HUES6 (cell line): ENCODE results near the gene PMEL.
A peak's percentile ranks its signal among the peaks of the same experiment; 100 is the strongest.
"Not testable (repeated sequence)": the region's sequence is repeated elsewhere in the genome, so short reads cannot be mapped to it uniquely, and the experiment has no call there.

Source experiments
- H3K27ac ChIP-seq: 2 replicates; pipeline ENCODE4 v1.7.0; 2013; ENCODE audit warnings: low read depth, mild to moderate bottlenecking, low read length, inconsistent platforms
- H3K27me3 ChIP-seq: 2 replicates; pipeline ENCODE4 v1.6.1; 2013; ENCODE audit warnings: low read length; ENCODE audit not compliant: control insufficient read depth, insufficient read depth
- H3K36me3 ChIP-seq: 2 replicates; pipeline ENCODE4 v1.6.1; 2013; ENCODE audit warnings: low read length; ENCODE audit not compliant: control insufficient read depth, insufficient read depth
- H3K4me1 ChIP-seq: 2 replicates; pipeline ENCODE4 v1.6.1; 2013; ENCODE audit warnings: low read length; ENCODE audit not compliant: control insufficient read depth, insufficient read depth
- H3K4me3 ChIP-seq: 2 replicates; pipeline ENCODE4 v1.5.1; 2013; ENCODE audit warnings: low read depth, low read length
- H3K9ac ChIP-seq: one replicate; pipeline ENCODE4 v1.6.1; 2013; ENCODE audit warnings: mild to moderate bottlenecking, low read length
- H3K9me3 ChIP-seq: 2 replicates; pipeline ENCODE4 v1.6.1; 2013; ENCODE audit warnings: low read depth, low read length; ENCODE audit not compliant: control insufficient read depth, insufficient read depth

Gene PMEL

DNA sequence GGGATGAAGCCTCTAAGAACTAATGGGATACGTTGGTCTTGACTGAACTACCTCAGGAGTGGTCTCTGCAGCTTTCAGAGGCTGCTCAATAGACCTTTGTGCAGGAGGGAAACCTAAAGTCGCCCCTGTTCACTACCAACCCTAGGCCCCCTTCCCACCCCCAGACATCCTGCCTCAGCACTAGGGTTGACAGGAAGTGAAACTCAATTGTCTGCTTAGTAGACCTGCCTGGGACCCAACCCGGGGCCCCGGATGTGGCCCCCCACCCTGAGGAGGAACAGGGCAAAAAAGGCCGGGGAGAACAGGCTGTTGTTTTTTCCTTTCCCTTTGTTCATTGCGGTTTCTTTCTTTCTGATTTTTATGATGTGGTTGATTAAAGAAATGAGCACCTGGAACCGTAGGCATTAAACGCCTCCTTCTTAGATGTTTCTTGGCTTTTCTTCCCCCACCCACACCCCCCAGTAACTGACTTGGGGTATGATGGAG is 36.5 kb downstream of the PMEL start:
- peaks cover 9% of the 10 kb centered on the region for H3K36me3 ChIP-seq
- H3K27ac ChIP-seq: no peak overlapping the region
- no peak overlapping the region for H3K9ac ChIP-seq
- H3K4me1 ChIP-seq: peaks cover 26% of the 10 kb centered on the region
- H3K4me3 ChIP-seq: no peak overlapping the region
- H3K9me3 ChIP-seq: no peaks in the 10 kb centered on the region
- peaks cover 25% of the 10 kb centered on the region for H3K27me3 ChIP-seq

GRCh38 chr12:55927588-55928502 is 38.0 kb downstream of the PMEL start, which contains the start of gene PYM1:
TSS of gene PYM1 (minus strand) at chr12:55927894. CDS start at chr12:55927761, 133 bp downstream.
- peaks cover 22% of the 10 kb centered on the region for H3K4me1 ChIP-seq
- peaks cover 14% of the 10 kb centered on the region for H3K36me3 ChIP-seq
- no peaks in the 10 kb centered on the region for H3K9me3 ChIP-seq
- peaks cover 13% of the 10 kb centered on the region for H3K27me3 ChIP-seq
- H3K4me3 ChIP-seq: peak within 1 kb of the TSS; percentile 99
- H3K27ac ChIP-seq: peak within 1 kb of the TSS; percentile 93
- peak within 1 kb of the TSS; percentile 96 for H3K9ac ChIP-seq

GRCh38 chr12:55926738-55927587 is 38.9 kb downstream of the PMEL start:
- H3K36me3 ChIP-seq: peaks cover 21% of the 10 kb centered on the region
- peak overlapping the region; percentile 93 for H3K27ac ChIP-seq
- H3K4me3 ChIP-seq: peak overlapping the region; percentile 99
- no peaks in the 10 kb centered on the region for H3K9me3 ChIP-seq
- H3K27me3 ChIP-seq: peaks cover 5% of the 10 kb centered on the region; the same call in 1 of the 2 replicates
- H3K4me1 ChIP-seq: peaks cover 16% of the 10 kb centered on the region
- H3K9ac ChIP-seq: peak overlapping the region; percentile 96

- Histone ChIP-seq H3K36me3 (peaks cover 24% of the 10 kb centered on the region), H3K9me3 (no peaks in the 10 kb centered on the region), H3K4me3 (peak overlapping the region; percentile 99), H3K27me3 (0 out of 2 replicates have a peak, but pooled peaks cover under 1% of the 10 kb centered on the region), H3K27ac (peak overlapping the region; percentile 93), H3K9ac (peak overlapping the region; percentile 96), H3K4me1 (peaks cover 11% of the 10 kb centered on the region)
These were observed 39.7 kb downstream of the PMEL start for GRCh38 chr12:55925870-55926737.

GRCh38 chr12:55925371-55925770 is 40.5 kb downstream of the PMEL start:
- H3K36me3 ChIP-seq: peaks cover 29% of the 10 kb centered on the region
- peaks cover 8% of the 10 kb centered on the region; the same call in 1 of the 2 replicates for H3K4me1 ChIP-seq
- no peak overlapping the region for H3K27ac ChIP-seq
- H3K9me3 ChIP-seq: no peaks in the 10 kb centered on the region
- H3K27me3 ChIP-seq: no peaks in the 10 kb centered on the region
- H3K9ac ChIP-seq: no peak overlapping the region
- H3K4me3 ChIP-seq: peak overlapping the region; percentile 99; the same call in 1 of the 2 replicates

GRCh38 chr12:55923648-55924047 is 42.2 kb downstream of the PMEL start:
- H3K27me3 ChIP-seq, H3K4me3 ChIP-seq, H3K9ac ChIP-seq, H3K4me1 ChIP-seq, H3K27ac ChIP-seq, H3K9me3 ChIP-seq: not testable (repeated sequence)
- peaks cover 29% of the 10 kb centered on the region for H3K36me3 ChIP-seq

DNA sequence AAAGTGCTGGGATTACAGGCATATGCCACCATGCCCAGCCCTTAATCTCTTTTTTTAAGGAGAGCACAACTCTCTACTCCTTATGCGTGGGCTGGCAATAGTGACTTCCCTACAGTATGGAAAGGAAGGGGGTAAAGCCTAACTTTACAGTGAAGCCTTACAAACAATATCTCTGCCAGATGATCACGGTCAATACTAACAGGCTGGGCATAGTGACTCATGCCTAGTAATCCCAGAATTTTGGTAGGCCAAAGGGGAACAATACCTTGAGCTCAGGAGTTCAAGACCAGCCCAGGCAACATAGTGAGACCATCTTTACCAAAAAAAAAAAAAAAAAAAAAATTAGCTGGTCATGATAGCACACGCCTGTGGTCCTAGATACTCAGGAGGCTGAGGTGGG is 43.7 kb downstream of the PMEL start:
- Histone ChIP-seq H3K9ac (no peak overlapping the region), H3K4me1 (peaks cover 6% of the 10 kb centered on the region; the same call in 1 of the 2 replicates), H3K27ac (no peak overlapping the region), H3K4me3 (no peak overlapping the region), H3K27me3 (no peaks in the 10 kb centered on the region), H3K36me3 (peaks cover 31% of the 10 kb centered on the region), H3K9me3 (no peaks in the 10 kb centered on the region)

GRCh38 chr12:55919032-55919431 is 46.8 kb downstream of the PMEL start:
- H3K4me1 ChIP-seq, H3K27ac ChIP-seq, H3K9ac ChIP-seq, H3K9me3 ChIP-seq, H3K27me3 ChIP-seq, H3K4me3 ChIP-seq: not testable (repeated sequence)
- peaks cover 37% of the 10 kb centered on the region for H3K36me3 ChIP-seq

DNA sequence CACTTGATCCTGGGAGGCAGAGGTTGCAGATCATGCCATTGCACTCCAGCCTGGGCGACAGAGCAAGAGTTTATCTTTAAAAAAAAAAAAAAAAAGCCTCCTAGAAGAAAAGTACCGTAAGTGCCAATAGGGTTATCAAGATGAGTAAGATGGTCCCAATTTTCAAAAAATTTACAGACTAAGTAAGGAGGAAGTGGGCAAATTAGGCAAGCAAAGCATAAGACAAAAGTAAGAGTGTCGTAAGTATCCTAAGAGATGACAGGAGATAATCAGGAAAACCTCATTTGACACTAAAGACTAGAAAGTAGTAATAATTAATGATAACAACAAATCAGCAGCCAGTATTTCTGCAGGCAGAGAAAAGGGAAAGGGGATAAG is 50.4 kb downstream of the PMEL start:
- H3K4me3 ChIP-seq: no peak overlapping the region
- H3K27me3 ChIP-seq: no peaks in the 10 kb centered on the region
- no peak overlapping the region for H3K9ac ChIP-seq
- no peaks in the 10 kb centered on the region for H3K9me3 ChIP-seq
- H3K36me3 ChIP-seq: peaks cover 32% of the 10 kb centered on the region
- no peaks in the 10 kb centered on the region for H3K4me1 ChIP-seq
- no peak overlapping the region for H3K27ac ChIP-seq

- no peaks in the 10 kb centered on the region for H3K4me1 ChIP-seq
- no peaks in the 10 kb centered on the region for H3K9me3 ChIP-seq
- no peak overlapping the region for H3K9ac ChIP-seq
- H3K27me3 ChIP-seq: no peaks in the 10 kb centered on the region
- no peak overlapping the region for H3K27ac ChIP-seq
- H3K36me3 ChIP-seq: peaks cover 32% of the 10 kb centered on the region
- no peak overlapping the region for H3K4me3 ChIP-seq
These were observed 52.9 kb downstream of the PMEL start for GRCh38 chr12:55912908-55913307.
